Panc1 (cell line): ENCODE data around the gene CKAP5. TPM values are rescaled to one million over a fixed set of nuclear protein-coding genes. Genes with fewer than 3 reads are reported as not detected.

ENCODE experiments used
- ATAC-seq: fragments of 200-7000 bp; cut with Tn5 transposase; 2 replicates; pipeline ENCODE4 v1.9.1; 2020; ENCODE audit warnings: mild to moderate bottlenecking, moderate library complexity
- BruUV-seq: library from RNA; stranded (reverse); fragments of 400-500 nt; replicated peaks from 2 replicates; lab custom pipeline; 2021; lab: Mats Ljungman, UMichigan
- CTCF ChIA-PET: fragments of 300-600 bp; sonication (Branson Sonifier 250); formaldehyde crosslinking; loops from one replicate; lab custom pipeline; 2022; ENCODE audit warnings: antibody characterized with exemption; lab: Charles Lee
- POLR2A ChIA-PET: fragments of 300-600 bp; sonication (Branson Sonifier 250); formaldehyde crosslinking; loops from one replicate; lab custom pipeline; 2022; ENCODE audit warnings: antibody characterized with exemption; lab: Charles Lee
- DNase-seq: peaks from one replicate; pipeline ENCODE4 v3.0.0-alpha.2; 2010; ENCODE audit warnings: low read depth, low spot score
- H3K27ac ChIP-seq: 2 replicates; pipeline ENCODE4 v1.5.1; 2011; ENCODE audit warnings: mild to moderate bottlenecking, low read length, inconsistent platforms
- H3K27me3 ChIP-seq: fragments of 200-500 bp; sonication (Bioruptor generic); 2 replicates; pipeline ENCODE4 v1.6.0; 2014; ENCODE audit warnings: low read length, inconsistent platforms; ENCODE audit not compliant: control insufficient read depth, insufficient read depth
- H3K36me3 ChIP-seq: fragments of 200-500 bp; sonication (Bioruptor generic); 2 replicates; pipeline ENCODE4 v1.5.1; 2014; ENCODE audit warnings: inconsistent platforms, mild to moderate bottlenecking, low read length, moderate library complexity; ENCODE audit not compliant: control insufficient read depth, insufficient read depth
- H3K4me1 ChIP-seq: 2 replicates; pipeline ENCODE4 v1.5.1; 2011; ENCODE audit warnings: inconsistent platforms, mild to moderate bottlenecking, low read length, moderate library complexity; ENCODE audit not compliant: control insufficient read depth, insufficient read depth
- H3K4me3 ChIP-seq, 2 experiments: 2 replicates each; pipeline ENCODE4 v1.5.1; 2011 to 2012; ENCODE audit warnings: low read depth in 2 of 2, low read length in 2 of 2, mild to moderate bottlenecking in 2 of 2, inconsistent platforms in 1 of 2, moderate library complexity in 1 of 2
- H3K9me3 ChIP-seq: fragments of 200-500 bp; sonication (Bioruptor generic); 2 replicates; pipeline ENCODE4 v1.5.1; 2014; ENCODE audit warnings: low read depth, mild to moderate bottlenecking, inconsistent platforms, low read length, moderate library complexity; ENCODE audit not compliant: control insufficient read depth, insufficient read depth
- CTCF ChIP-seq: fragments of 450-650 bp; IDR thresholded peaks from 2 replicates; pipeline ENCODE4 v1.5.1; 2017; ENCODE audit warnings: mild to moderate bottlenecking
- POLR2AphosphoS5 ChIP-seq: IDR thresholded peaks from 2 replicates; pipeline ENCODE4 v1.6.1; 2012; ENCODE audit warnings: mild to moderate bottlenecking, low read depth, low read length, moderate library complexity
- SIN3A ChIP-seq: IDR thresholded peaks from 2 replicates; pipeline ENCODE4 v1.6.1; 2012; ENCODE audit warnings: low read depth, mild to moderate bottlenecking, low read length, moderate library complexity, borderline replicate concordance; ENCODE audit not compliant: insufficient read depth
- TCF7L2 ChIP-seq: IDR thresholded peaks from 2 replicates; pipeline ENCODE4 v1.6.1; 2011; ENCODE audit warnings: mild to moderate bottlenecking, low read depth, low read length, inconsistent platforms
- in situ Hi-C: cut with HindIII; loops from 2 replicates; pipeline ENCODE4 v1.10.0; 2016; ENCODE audit warnings: low sequenced_read_pairs, low pct_unique_long_range_greater_than_20kb
- intact Hi-C: fragments of 100-400 bp; cut with micrococcal nuclease; formaldehyde crosslinking; loops from one replicate; pipeline ENCODE4 v1.10.0; 2022; ENCODE audit not compliant: unreplicated experiment
- total RNA-seq: library from RNA; stranded (reverse); gene quantifications from one replicate; pipeline ENCODE4 v1.2.1, GENCODE V29; 2021; ENCODE audit not compliant: unreplicated experiment
- TF ChIP-seq, protein P1 (sequence below), 2 experiments: IDR thresholded peaks; 2 replicates each; pipeline ENCODE4 v1.6.1; 2011 to 2012; ENCODE audit warnings: low read depth in 2 of 2, control low read depth in 1 of 2, low read length in 1 of 2, mild to moderate bottlenecking in 1 of 2, moderate library complexity in 1 of 2; ENCODE audit not compliant: insufficient read depth in 1 of 2

CKAP5 gene
- total RNA-seq, 1 experiment from 2014 or later: 191 TPM

DNA sequence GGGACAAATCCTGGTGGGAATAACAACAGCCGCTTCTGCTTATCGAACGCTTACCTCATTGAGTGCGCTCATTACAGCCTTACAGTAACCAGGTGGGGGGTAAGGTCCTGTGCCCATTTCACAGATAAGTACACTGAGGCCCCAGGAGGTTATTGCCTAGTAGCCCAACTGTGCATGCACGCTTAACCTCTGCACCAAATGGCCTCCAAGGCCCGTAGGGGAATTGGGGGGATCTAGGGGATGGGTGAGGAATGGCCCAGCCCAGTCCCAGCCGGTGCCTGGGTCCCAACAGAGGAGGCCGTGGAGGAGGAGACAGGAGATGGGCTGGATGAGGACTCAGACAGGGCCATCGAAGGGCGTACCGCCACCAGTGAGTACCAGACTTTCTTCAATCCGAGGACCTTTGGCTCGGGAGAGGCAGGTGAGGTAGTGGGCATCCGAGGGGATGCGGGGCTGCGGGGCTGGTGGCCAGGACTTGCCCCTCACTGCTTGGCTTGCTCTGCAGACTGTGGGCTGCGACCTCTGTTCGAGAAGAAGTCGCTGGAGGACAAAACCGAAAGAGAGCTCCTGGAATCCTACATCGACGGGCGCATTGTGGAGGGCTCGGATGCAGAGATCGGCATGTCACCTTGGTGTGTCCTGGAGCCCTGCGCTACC lies 119.7 kb downstream of the CKAP5 start:
- Histone ChIP-seq H3K9me3 (no peaks in the 10 kb centered on the region), H3K36me3 (no peaks in the 10 kb centered on the region), H3K27ac (no peak overlapping the region), H3K4me3 (no peak overlapping the region), H3K27me3 (no peaks in the 10 kb centered on the region), H3K4me1 (no peaks in the 10 kb centered on the region; the same call in 1 of the 2 replicates)
- ChIA-PET POLR2A (no interaction called here), CTCF (no interaction called here)
- DNase-seq (no peak), ATAC-seq (no peak)
- TF ChIP-seq CTCF (no peak), SIN3A (no peak), POLR2AphosphoS5 (no peak), TCF7L2 (no peak)
- TF ChIP-seq, protein P1, sequence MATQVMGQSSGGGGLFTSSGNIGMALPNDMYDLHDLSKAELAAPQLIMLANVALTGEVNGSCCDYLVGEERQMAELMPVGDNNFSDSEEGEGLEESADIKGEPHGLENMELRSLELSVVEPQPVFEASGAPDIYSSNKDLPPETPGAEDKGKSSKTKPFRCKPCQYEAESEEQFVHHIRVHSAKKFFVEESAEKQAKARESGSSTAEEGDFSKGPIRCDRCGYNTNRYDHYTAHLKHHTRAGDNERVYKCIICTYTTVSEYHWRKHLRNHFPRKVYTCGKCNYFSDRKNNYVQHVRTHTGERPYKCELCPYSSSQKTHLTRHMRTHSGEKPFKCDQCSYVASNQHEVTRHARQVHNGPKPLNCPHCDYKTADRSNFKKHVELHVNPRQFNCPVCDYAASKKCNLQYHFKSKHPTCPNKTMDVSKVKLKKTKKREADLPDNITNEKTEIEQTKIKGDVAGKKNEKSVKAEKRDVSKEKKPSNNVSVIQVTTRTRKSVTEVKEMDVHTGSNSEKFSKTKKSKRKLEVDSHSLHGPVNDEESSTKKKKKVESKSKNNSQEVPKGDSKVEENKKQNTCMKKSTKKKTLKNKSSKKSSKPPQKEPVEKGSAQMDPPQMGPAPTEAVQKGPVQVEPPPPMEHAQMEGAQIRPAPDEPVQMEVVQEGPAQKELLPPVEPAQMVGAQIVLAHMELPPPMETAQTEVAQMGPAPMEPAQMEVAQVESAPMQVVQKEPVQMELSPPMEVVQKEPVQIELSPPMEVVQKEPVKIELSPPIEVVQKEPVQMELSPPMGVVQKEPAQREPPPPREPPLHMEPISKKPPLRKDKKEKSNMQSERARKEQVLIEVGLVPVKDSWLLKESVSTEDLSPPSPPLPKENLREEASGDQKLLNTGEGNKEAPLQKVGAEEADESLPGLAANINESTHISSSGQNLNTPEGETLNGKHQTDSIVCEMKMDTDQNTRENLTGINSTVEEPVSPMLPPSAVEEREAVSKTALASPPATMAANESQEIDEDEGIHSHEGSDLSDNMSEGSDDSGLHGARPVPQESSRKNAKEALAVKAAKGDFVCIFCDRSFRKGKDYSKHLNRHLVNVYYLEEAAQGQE (IDR thresholded peaks at IDR 0.05; ENCODE audit: insufficient read depth in 1 of 2, low read depth in 2 of 2, low read length in 1 of 2): no peak
- in situ Hi-C loops: no loop called here
- intact Hi-C loops: no loop called here
- BruUV-seq: no TSS peak

DNA sequence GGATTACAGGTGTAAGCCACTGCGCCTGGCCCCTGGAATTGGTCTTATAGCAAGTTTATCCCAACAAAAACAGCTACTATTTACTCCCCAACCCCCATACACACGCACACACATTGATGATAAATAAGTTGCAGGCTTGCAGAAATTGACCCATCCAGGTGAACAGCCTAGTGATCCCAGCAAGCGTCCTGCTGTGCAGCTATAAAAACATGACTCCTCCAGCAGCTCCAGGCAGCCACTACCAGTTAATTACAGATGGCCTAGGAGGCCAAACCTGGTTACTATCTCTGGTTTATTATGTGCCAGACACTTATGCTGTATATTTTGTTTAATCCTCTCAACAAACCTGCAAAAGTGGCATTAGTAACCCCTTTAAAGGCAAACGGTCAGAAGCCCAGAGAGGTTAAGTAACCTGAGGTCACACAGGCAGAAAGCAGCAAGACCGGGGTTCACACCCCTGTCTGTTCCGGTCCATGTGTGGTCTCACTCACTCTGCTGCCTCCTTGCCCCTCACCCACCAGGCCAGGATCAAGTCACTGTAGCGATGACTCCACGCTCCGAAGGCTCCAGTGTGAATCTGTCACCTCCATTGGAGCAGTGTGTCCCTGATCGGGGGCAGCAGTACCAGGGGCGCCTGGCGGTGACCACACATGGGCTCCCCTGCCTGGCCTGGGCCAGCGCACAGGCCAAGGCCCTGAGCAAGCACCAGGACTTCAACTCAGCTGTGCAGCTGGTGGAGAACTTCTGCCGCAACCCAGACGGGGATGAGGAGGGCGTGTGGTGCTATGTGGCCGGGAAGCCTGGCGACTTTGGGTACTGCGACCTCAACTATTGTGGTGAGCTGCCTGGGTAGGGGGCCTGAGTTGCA lies 120.5 kb downstream of the CKAP5 start:
- Histone ChIP-seq H3K4me1 (no peaks in the 10 kb centered on the region; the same call in 1 of the 2 replicates), H3K36me3 (no peaks in the 10 kb centered on the region), H3K27ac (no peak overlapping the region), H3K27me3 (no peaks in the 10 kb centered on the region), H3K4me3 (no peak overlapping the region), H3K9me3 (no peaks in the 10 kb centered on the region)
- ChIA-PET POLR2A (no interaction called here), CTCF (no interaction called here)
- in situ Hi-C loops: no loop called here
- BruUV-seq: no TSS peak
- ATAC-seq (no peak), DNase-seq (no peak)
- intact Hi-C loops: no loop called here
- TF ChIP-seq CTCF: no peak
- TF ChIP-seq SIN3A: no peak
- TF ChIP-seq, protein P1 (IDR thresholded peaks at IDR 0.05; ENCODE audit: insufficient read depth in 1 of 2, low read depth in 2 of 2, low read length in 1 of 2): no peak
- no peak for TF ChIP-seq POLR2AphosphoS5
- TF ChIP-seq TCF7L2: no peak
